SK-N-SH treated with all-trans-retinoic acid at 6 μM for 48 hours (cell line): ENCODE results near the gene FAM89B.

Experiments
- ATAC-seq: fragments of 200-7000 bp; cut with Tn5 transposase; 3 replicates; pipeline ENCODE4 v1.9.1; 2020; ENCODE audit warnings: mild to moderate bottlenecking, moderate library complexity
- BACH2 ChIP-seq: fragments of 250-450 bp; sonication (Bioruptor Pico); IDR thresholded peaks from 2 replicates; pipeline ENCODE4 v1.9.0; 2021; ENCODE audit warnings: mild to moderate bottlenecking, borderline replicate concordance
- CREB5 ChIP-seq: fragments of 250-450 bp; sonication (Bioruptor Pico); IDR thresholded peaks from 2 replicates; pipeline ENCODE4 v1.5.1; 2020; ENCODE audit warnings: low read depth, mild to moderate bottlenecking, moderate library complexity
- CSDC2 ChIP-seq: fragments of 250-450 bp; sonication (Bioruptor Pico); IDR thresholded peaks from 2 replicates; pipeline ENCODE4 v1.5.0; 2020; ENCODE audit warnings: mild to moderate bottlenecking, moderate library complexity
- ESRRG ChIP-seq: fragments of 250-450 bp; sonication (Bioruptor Pico); IDR thresholded peaks from 2 replicates; pipeline ENCODE4 v1.6.1; 2021; ENCODE audit warnings: mild to moderate bottlenecking
- GLIS3 ChIP-seq: fragments of 250-450 bp; sonication (Bioruptor Pico); IDR thresholded peaks from 2 replicates; pipeline ENCODE4 v1.5.0; 2020; ENCODE audit warnings: mild to moderate bottlenecking, moderate library complexity
- ISL1 ChIP-seq: fragments of 250-450 bp; sonication (Bioruptor Pico); IDR thresholded peaks from 2 replicates; pipeline ENCODE4 v2.1.2; 2022; ENCODE audit warnings: mild to moderate bottlenecking, moderate library complexity
- OSR1 ChIP-seq: fragments of 250-450 bp; sonication (Bioruptor Pico); IDR thresholded peaks from 2 replicates; pipeline ENCODE4 v1.8.0; 2022; ENCODE audit warnings: moderate library complexity, mild to moderate bottlenecking, inconsistent platforms
- PPARA ChIP-seq: fragments of 250-450 bp; sonication (Bioruptor Pico); IDR thresholded peaks from 2 replicates; pipeline ENCODE4 v1.5.0; 2020; ENCODE audit warnings: mild to moderate bottlenecking, borderline replicate concordance
- RARB ChIP-seq: fragments of 250-450 bp; sonication (Bioruptor Pico); IDR thresholded peaks from 2 replicates; pipeline ENCODE4 v1.8.0; 2021; ENCODE audit warnings: mild to moderate bottlenecking, moderate library complexity
- TCF4 ChIP-seq: fragments of 250-450 bp; sonication (Bioruptor Pico); IDR thresholded peaks from 2 replicates; pipeline ENCODE4 v1.8.0; 2021; ENCODE audit warnings: mild to moderate bottlenecking, moderate library complexity, borderline replicate concordance
- TOX ChIP-seq: fragments of 250-450 bp; sonication (Bioruptor Pico); IDR thresholded peaks from 2 replicates; pipeline ENCODE4 v1.8.0; 2021; ENCODE audit warnings: mild to moderate bottlenecking, moderate library complexity, borderline replicate concordance
- ZFP3 ChIP-seq: fragments of 250-450 bp; sonication (Bioruptor Pico); IDR thresholded peaks from 2 replicates; pipeline ENCODE4 v1.5.0; 2020; ENCODE audit warnings: mild to moderate bottlenecking, moderate library complexity
- ZFP30 ChIP-seq: fragments of 450-650 bp; formaldehyde crosslinking; IDR thresholded peaks from 2 replicates; pipeline ENCODE4 v1.5.0; 2022; ENCODE audit warnings: mild to moderate bottlenecking, moderate library complexity
- TF ChIP-seq, protein P1 (sequence below): fragments of 250-450 bp; sonication (Bioruptor Pico); IDR thresholded peaks from 2 replicates; pipeline ENCODE4 v1.5.1; 2021; ENCODE audit warnings: mild to moderate bottlenecking, moderate library complexity
- TF ChIP-seq, protein P2 (sequence below): fragments of 250-450 bp; sonication (Bioruptor Pico); IDR thresholded peaks from 2 replicates; pipeline ENCODE4 v1.5.0; 2020; ENCODE audit warnings: mild to moderate bottlenecking, moderate library complexity
- TF ChIP-seq, protein P3 (sequence below): fragments of 250-450 bp; sonication (Bioruptor Pico); IDR thresholded peaks from 2 replicates; pipeline ENCODE4 v1.8.0; 2020; ENCODE audit warnings: mild to moderate bottlenecking, moderate library complexity, borderline replicate concordance

The FAM89B gene

GRCh38 chr11:65606876-65607613, 34.7 kb downstream of the FAM89B start:
- peak; percentile 99 for ATAC-seq

GRCh38 chr11:65607614-65608426, 35.5 kb downstream of the FAM89B start:
- no peak; the same call in 1 of the 3 replicates for ATAC-seq
- TF ChIP-seq RARB (CRISPR knock-in tag) = no peak
- TF ChIP-seq GLIS3 (CRISPR knock-in tag) = no peak
- no peak for TF ChIP-seq ZFP3 (CRISPR knock-in tag)
- no peak for TF ChIP-seq ZFP30 (CRISPR knock-in tag)

More at GRCh38 chr11:65606876-65607613, 34.7 kb downstream of the FAM89B start:
- TF ChIP-seq, protein P1, sequence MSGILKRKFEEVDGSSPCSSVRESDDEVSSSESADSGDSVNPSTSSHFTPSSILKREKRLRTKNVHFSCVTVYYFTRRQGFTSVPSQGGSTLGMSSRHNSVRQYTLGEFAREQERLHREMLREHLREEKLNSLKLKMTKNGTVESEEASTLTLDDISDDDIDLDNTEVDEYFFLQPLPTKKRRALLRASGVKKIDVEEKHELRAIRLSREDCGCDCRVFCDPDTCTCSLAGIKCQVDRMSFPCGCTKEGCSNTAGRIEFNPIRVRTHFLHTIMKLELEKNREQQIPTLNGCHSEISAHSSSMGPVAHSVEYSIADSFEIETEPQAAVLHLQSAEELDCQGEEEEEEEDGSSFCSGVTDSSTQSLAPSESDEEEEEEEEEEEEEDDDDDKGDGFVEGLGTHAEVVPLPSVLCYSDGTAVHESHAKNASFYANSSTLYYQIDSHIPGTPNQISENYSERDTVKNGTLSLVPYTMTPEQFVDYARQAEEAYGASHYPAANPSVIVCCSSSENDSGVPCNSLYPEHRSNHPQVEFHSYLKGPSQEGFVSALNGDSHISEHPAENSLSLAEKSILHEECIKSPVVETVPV (CRISPR knock-in tag) = no peak
- TF ChIP-seq, protein P2, sequence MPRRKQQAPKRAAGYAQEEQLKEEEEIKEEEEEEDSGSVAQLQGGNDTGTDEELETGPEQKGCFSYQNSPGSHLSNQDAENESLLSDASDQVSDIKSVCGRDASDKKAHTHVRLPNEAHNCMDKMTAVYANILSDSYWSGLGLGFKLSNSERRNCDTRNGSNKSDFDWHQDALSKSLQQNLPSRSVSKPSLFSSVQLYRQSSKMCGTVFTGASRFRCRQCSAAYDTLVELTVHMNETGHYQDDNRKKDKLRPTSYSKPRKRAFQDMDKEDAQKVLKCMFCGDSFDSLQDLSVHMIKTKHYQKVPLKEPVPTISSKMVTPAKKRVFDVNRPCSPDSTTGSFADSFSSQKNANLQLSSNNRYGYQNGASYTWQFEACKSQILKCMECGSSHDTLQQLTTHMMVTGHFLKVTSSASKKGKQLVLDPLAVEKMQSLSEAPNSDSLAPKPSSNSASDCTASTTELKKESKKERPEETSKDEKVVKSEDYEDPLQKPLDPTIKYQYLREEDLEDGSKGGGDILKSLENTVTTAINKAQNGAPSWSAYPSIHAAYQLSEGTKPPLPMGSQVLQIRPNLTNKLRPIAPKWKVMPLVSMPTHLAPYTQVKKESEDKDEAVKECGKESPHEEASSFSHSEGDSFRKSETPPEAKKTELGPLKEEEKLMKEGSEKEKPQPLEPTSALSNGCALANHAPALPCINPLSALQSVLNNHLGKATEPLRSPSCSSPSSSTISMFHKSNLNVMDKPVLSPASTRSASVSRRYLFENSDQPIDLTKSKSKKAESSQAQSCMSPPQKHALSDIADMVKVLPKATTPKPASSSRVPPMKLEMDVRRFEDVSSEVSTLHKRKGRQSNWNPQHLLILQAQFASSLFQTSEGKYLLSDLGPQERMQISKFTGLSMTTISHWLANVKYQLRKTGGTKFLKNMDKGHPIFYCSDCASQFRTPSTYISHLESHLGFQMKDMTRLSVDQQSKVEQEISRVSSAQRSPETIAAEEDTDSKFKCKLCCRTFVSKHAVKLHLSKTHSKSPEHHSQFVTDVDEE (CRISPR knock-in tag) = no peak
- no peak for TF ChIP-seq GLIS3 (CRISPR knock-in tag)
- TF ChIP-seq ESRRG = no peak
- TF ChIP-seq TOX (CRISPR knock-in tag) = no peak
- TF ChIP-seq, protein P3, sequence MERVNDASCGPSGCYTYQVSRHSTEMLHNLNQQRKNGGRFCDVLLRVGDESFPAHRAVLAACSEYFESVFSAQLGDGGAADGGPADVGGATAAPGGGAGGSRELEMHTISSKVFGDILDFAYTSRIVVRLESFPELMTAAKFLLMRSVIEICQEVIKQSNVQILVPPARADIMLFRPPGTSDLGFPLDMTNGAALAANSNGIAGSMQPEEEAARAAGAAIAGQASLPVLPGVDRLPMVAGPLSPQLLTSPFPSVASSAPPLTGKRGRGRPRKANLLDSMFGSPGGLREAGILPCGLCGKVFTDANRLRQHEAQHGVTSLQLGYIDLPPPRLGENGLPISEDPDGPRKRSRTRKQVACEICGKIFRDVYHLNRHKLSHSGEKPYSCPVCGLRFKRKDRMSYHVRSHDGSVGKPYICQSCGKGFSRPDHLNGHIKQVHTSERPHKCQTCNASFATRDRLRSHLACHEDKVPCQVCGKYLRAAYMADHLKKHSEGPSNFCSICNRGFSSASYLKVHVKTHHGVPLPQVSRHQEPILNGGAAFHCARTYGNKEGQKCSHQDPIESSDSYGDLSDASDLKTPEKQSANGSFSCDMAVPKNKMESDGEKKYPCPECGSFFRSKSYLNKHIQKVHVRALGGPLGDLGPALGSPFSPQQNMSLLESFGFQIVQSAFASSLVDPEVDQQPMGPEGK (CRISPR knock-in tag) = no peak
- no peak for TF ChIP-seq PPARA (CRISPR knock-in tag)
- TF ChIP-seq CREB5 (CRISPR knock-in tag) = no peak
- TF ChIP-seq ZFP30 (CRISPR knock-in tag) = no peak
- TF ChIP-seq, all 23 proteins: peak for 0

- ATAC-seq = no peak
- TF ChIP-seq CSDC2 = no peak
- TF ChIP-seq, protein P2 (CRISPR knock-in tag) = no peak
- no peak for TF ChIP-seq TCF4
- no peak for TF ChIP-seq ISL1 (CRISPR knock-in tag)
- TF ChIP-seq, protein P1 (CRISPR knock-in tag) = no peak
- TF ChIP-seq BACH2 (CRISPR knock-in tag) = no peak
- no peak for TF ChIP-seq GLIS3 (CRISPR knock-in tag)
- TF ChIP-seq OSR1 = no peak
- no peak for TF ChIP-seq ZFP30 (CRISPR knock-in tag)
These were observed 36.9 kb downstream of the FAM89B start for GRCh38 chr11:65609229-65609628.
